ENCODE results near the gene GYG2.

Gene GYG2

GRCh38 chrX:2857566-2857965 is 28.8 kb downstream of the GYG2 start:
- H3K9ac ChIP-seq (ENCODE audit: low read length), result no peak overlapping the region
- H3K27me3 ChIP-seq (ENCODE audit: control insufficient read depth, insufficient read depth, low read length), result no peaks in the 10 kb centered on the region
- H3K36me3 ChIP-seq (ENCODE audit: control insufficient read depth, insufficient read depth, low read length), result no peaks in the 10 kb centered on the region

GRCh38 chrX:2859197-2859797 is 30.6 kb downstream of the GYG2 start:
- Histone ChIP-seq H3K27me3 (ENCODE audit: control insufficient read depth, insufficient read depth, low read length) (no peaks in the 10 kb centered on the region), H3K4me1 (ENCODE audit: control insufficient read depth, insufficient read depth, low read length) (no peaks in the 10 kb centered on the region), H3K36me3 (ENCODE audit: control insufficient read depth, insufficient read depth, low read length) (no peaks in the 10 kb centered on the region), H3K9ac (ENCODE audit: low read length) (no peak overlapping the region), H3K4me3 (ENCODE audit: low read length) (no peak overlapping the region), H3K27ac (ENCODE audit: low read depth, low read length) (no peak overlapping the region)

More at GRCh38 chrX:2857566-2857965, 28.8 kb downstream of the GYG2 start:
- H3K27ac ChIP-seq (ENCODE audit: low read depth, low read length), result no peak overlapping the region
- H3K4me3 ChIP-seq (ENCODE audit: low read length), result no peak overlapping the region
- no peaks in the 10 kb centered on the region for H3K4me1 ChIP-seq (ENCODE audit: control insufficient read depth, insufficient read depth, low read length)

DNA sequence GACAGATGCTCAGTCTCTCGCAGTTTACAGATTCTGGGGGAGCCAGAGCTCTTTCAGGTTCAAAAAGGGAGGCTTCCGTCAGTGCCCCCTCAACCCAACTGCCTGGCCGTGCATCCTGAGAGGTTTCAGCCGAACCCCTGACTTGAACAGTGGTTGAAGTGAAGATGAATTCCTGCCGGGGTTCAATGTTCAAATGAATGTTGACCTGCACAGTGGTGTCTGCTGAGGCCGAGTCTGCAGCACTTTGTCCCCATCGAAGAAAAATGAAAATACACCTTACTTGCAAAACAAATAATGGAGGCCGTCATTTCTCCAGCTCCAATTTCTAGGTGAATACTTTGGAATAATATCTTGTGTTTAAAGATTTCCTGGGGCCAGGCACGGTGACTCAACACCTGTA is 33.7 kb downstream of the GYG2 start:
- no peaks in the 10 kb centered on the region for H3K36me3 ChIP-seq (ENCODE audit: control insufficient read depth, insufficient read depth, low read length)
- no peak overlapping the region for H3K27ac ChIP-seq (ENCODE audit: low read depth, low read length)
- H3K9ac ChIP-seq (ENCODE audit: low read length), result no peak overlapping the region
- no peaks in the 10 kb centered on the region for H3K27me3 ChIP-seq (ENCODE audit: control insufficient read depth, insufficient read depth, low read length)
- H3K4me3 ChIP-seq (ENCODE audit: low read length), result no peak overlapping the region
- no peaks in the 10 kb centered on the region for H3K4me1 ChIP-seq (ENCODE audit: control insufficient read depth, insufficient read depth, low read length)

DNA sequence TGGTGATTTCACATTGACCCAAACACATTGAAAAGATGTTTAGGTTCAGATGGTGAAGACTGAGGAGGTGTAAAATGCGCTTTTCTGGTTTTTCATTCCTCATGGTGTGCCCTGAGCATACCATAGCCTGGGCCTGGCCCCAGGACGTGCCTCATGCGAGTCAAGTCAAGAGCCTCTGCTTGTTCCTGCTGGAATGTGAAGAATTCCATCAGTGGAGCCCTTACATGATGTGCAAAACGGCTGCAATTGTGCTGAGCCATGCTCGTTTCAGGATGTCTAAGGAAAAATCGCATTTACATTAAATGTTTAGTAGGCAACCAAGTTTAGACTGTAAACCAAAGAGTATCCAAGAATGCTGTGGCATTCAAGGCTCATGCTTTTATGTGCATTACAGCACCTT is 34.9 kb downstream of the GYG2 start:
- Histone ChIP-seq H3K4me3 (ENCODE audit: low read length) (no peak overlapping the region), H3K27me3 (ENCODE audit: control insufficient read depth, insufficient read depth, low read length) (no peaks in the 10 kb centered on the region), H3K9ac (ENCODE audit: low read length) (no peak overlapping the region), H3K27ac (ENCODE audit: low read depth, low read length) (no peak overlapping the region), H3K4me1 (ENCODE audit: control insufficient read depth, insufficient read depth, low read length) (no peaks in the 10 kb centered on the region), H3K36me3 (ENCODE audit: control insufficient read depth, insufficient read depth, low read length) (no peaks in the 10 kb centered on the region)

DNA sequence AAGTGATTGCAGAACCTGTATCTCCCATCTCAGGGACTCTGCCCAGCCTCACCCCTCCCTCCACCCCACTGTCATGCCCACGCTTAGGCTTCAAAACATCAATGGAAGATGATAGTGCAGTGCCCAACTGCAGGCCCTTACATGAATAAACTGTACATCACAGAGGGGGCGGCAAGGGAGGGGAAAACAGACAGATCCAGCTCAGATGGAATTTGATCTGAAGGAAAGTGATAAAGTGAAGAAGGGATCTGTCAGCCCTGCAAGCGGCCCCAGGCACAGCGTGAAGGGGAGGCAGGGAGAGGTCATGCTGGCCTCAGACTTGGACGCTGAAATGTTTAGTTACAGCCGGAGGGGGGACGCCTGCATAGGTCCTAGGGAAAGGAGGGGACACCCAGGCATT is 38.5 kb downstream of the GYG2 start:
- H3K27ac ChIP-seq (ENCODE audit: low read depth, low read length), result no peak overlapping the region
- no peak overlapping the region for H3K4me3 ChIP-seq (ENCODE audit: low read length)
- H3K36me3 ChIP-seq (ENCODE audit: control insufficient read depth, insufficient read depth, low read length), result no peaks in the 10 kb centered on the region
- H3K27me3 ChIP-seq (ENCODE audit: control insufficient read depth, insufficient read depth, low read length), result no peaks in the 10 kb centered on the region
- H3K4me1 ChIP-seq (ENCODE audit: control insufficient read depth, insufficient read depth, low read length), result no peaks in the 10 kb centered on the region
- no peak overlapping the region for H3K9ac ChIP-seq (ENCODE audit: low read length)

GRCh38 chrX:2870650-2871049 is 41.9 kb downstream of the GYG2 start:
- no peak overlapping the region for H3K4me3 ChIP-seq (ENCODE audit: low read length)
- no peaks in the 10 kb centered on the region for H3K4me1 ChIP-seq (ENCODE audit: control insufficient read depth, insufficient read depth, low read length)
- no peak overlapping the region for H3K9ac ChIP-seq (ENCODE audit: low read length)

DNA sequence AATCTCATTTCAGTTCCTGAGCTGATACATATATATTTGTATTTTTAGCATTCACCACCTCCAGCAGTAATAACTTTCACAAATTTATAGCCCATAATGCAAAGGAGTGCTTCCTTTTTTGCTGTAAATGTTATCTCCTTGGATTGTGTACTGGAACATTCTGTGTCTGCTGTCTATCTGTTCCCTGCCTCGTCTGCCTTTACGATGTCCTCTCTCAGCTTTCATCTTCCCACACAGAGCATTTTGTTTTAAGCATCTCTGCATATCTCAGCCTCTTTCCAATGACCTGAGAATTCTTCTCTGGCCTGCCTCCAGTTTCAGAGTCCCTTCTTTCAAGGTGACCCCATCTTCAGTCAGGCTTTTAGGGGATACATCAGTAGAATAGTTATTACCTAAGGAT is 43.1 kb downstream of the GYG2 start:
- no peaks in the 10 kb centered on the region for H3K36me3 ChIP-seq (ENCODE audit: control insufficient read depth, insufficient read depth, low read length)

More at GRCh38 chrX:2870650-2871049, 41.9 kb downstream of the GYG2 start:
- Histone ChIP-seq H3K27me3 (ENCODE audit: control insufficient read depth, insufficient read depth, low read length) (no peaks in the 10 kb centered on the region), H3K36me3 (ENCODE audit: control insufficient read depth, insufficient read depth, low read length) (no peaks in the 10 kb centered on the region), H3K27ac (ENCODE audit: low read depth, low read length) (no peak overlapping the region)

GRCh38 chrX:2872671-2873277 is 44.0 kb downstream of the GYG2 start:
- no peak overlapping the region for H3K27ac ChIP-seq (ENCODE audit: low read depth, low read length)
- H3K4me1 ChIP-seq (ENCODE audit: control insufficient read depth, insufficient read depth, low read length), result no peaks in the 10 kb centered on the region
- H3K36me3 ChIP-seq (ENCODE audit: control insufficient read depth, insufficient read depth, low read length), result no peaks in the 10 kb centered on the region
- H3K4me3 ChIP-seq (ENCODE audit: low read length), result no peak overlapping the region
- no peak overlapping the region for H3K9ac ChIP-seq (ENCODE audit: low read length)
- H3K27me3 ChIP-seq (ENCODE audit: control insufficient read depth, insufficient read depth, low read length), result no peaks in the 10 kb centered on the region

More for the DNA sequence above, 43.1 kb downstream of the GYG2 start:
- Histone ChIP-seq H3K4me1 (ENCODE audit: control insufficient read depth, insufficient read depth, low read length) (no peaks in the 10 kb centered on the region), H3K27me3 (ENCODE audit: control insufficient read depth, insufficient read depth, low read length) (no peaks in the 10 kb centered on the region), H3K9ac (ENCODE audit: low read length) (no peak overlapping the region), H3K4me3 (ENCODE audit: low read length) (no peak overlapping the region), H3K27ac (ENCODE audit: low read depth, low read length) (no peak overlapping the region)

GRCh38 chrX:2874222-2875135 is 45.7 kb downstream of the GYG2 start:
- no peaks in the 10 kb centered on the region for H3K36me3 ChIP-seq (ENCODE audit: control insufficient read depth, insufficient read depth, low read length)
- no peak overlapping the region for H3K27ac ChIP-seq (ENCODE audit: low read depth, low read length)
- no peak overlapping the region for H3K4me3 ChIP-seq (ENCODE audit: low read length)
- H3K9ac ChIP-seq (ENCODE audit: low read length), result no peak overlapping the region
- no peaks in the 10 kb centered on the region for H3K27me3 ChIP-seq (ENCODE audit: control insufficient read depth, insufficient read depth, low read length)
- no peaks in the 10 kb centered on the region for H3K4me1 ChIP-seq (ENCODE audit: control insufficient read depth, insufficient read depth, low read length)

GRCh38 chrX:2875136-2875481 is 46.4 kb downstream of the GYG2 start:
- no peaks in the 10 kb centered on the region for H3K27me3 ChIP-seq (ENCODE audit: control insufficient read depth, insufficient read depth, low read length)
- no peaks in the 10 kb centered on the region for H3K36me3 ChIP-seq (ENCODE audit: control insufficient read depth, insufficient read depth, low read length)

DNA sequence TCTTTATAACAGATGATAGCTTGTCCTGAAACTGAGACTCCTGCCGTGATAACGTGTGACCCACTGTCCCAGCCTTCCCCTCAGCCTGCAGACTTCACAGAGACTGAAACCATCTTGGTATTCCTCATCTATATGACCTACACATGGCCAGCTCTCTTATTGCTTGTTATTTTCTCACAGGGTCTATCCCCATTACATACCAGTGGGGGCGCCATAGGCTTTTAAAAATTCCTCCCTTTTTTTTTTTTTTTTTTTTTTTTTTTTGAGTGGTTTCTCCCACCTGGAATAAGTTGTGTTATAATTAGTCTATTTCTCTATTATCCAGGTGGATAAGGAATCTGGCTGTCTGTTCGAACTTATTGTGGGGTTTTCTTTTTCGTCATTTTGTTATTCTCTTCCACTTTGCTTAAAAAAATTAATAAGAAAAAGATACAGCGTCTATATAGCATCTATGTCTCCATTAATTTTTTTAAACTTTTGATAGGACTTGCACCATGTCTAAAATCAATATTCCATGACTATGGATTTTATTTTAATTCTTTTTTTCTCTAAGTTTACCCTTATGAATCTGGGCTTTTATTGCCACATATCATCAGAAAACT is 47.2 kb downstream of the GYG2 start:
- H3K27ac ChIP-seq (ENCODE audit: low read depth, low read length), result no peak overlapping the region
- no peaks in the 10 kb centered on the region for H3K36me3 ChIP-seq (ENCODE audit: control insufficient read depth, insufficient read depth, low read length)
- H3K27me3 ChIP-seq (ENCODE audit: control insufficient read depth, insufficient read depth, low read length), result no peaks in the 10 kb centered on the region
- H3K4me1 ChIP-seq (ENCODE audit: control insufficient read depth, insufficient read depth, low read length), result no peaks in the 10 kb centered on the region
- no peak overlapping the region for H3K4me3 ChIP-seq (ENCODE audit: low read length)
- H3K9ac ChIP-seq (ENCODE audit: low read length), result no peak overlapping the region

More at GRCh38 chrX:2875136-2875481, 46.4 kb downstream of the GYG2 start:
- H3K4me1 ChIP-seq (ENCODE audit: control insufficient read depth, insufficient read depth, low read length), result no peaks in the 10 kb centered on the region
- no peak overlapping the region for H3K9ac ChIP-seq (ENCODE audit: low read length)
- H3K4me3 ChIP-seq (ENCODE audit: low read length), result no peak overlapping the region
- no peak overlapping the region for H3K27ac ChIP-seq (ENCODE audit: low read depth, low read length)

GRCh38 chrX:2878563-2878962 is 49.8 kb downstream of the GYG2 start:
- Histone ChIP-seq H3K27ac (ENCODE audit: low read depth, low read length) (no peak overlapping the region), H3K27me3 (ENCODE audit: control insufficient read depth, insufficient read depth, low read length) (no peaks in the 10 kb centered on the region), H3K4me3 (ENCODE audit: low read length) (no peak overlapping the region), H3K9ac (ENCODE audit: low read length) (no peak overlapping the region), H3K4me1 (ENCODE audit: control insufficient read depth, insufficient read depth, low read length) (no peaks in the 10 kb centered on the region), H3K36me3 (ENCODE audit: control insufficient read depth, insufficient read depth, low read length) (no peaks in the 10 kb centered on the region)
